Daoy (cell line): ENCODE data around the gene ABHD17A. TPM values are rescaled to one million over a fixed set of nuclear protein-coding genes. Genes with fewer than 3 reads are reported as not detected.
"Not testable (repeated sequence)": the region's sequence is repeated elsewhere in the genome, so short reads cannot be mapped to it uniquely, and the experiment has no call there.

Experiments used
- DNase-seq: peaks from one replicate; pipeline ENCODE4 v3.0.0-alpha.2; 2015; ENCODE audit warnings: low read depth
- total RNA-seq: library from RNA; depleted of rRNA; stranded (reverse); fragments of >200 nt; shearing (Covaris generic); gene quantifications from 2 replicates; pipeline ENCODE4 v1.2.3, GENCODE V29; 2014

ABHD17A gene
- total RNA-seq, 1 experiment from 2014 or later: 76.5 TPM

DNA sequence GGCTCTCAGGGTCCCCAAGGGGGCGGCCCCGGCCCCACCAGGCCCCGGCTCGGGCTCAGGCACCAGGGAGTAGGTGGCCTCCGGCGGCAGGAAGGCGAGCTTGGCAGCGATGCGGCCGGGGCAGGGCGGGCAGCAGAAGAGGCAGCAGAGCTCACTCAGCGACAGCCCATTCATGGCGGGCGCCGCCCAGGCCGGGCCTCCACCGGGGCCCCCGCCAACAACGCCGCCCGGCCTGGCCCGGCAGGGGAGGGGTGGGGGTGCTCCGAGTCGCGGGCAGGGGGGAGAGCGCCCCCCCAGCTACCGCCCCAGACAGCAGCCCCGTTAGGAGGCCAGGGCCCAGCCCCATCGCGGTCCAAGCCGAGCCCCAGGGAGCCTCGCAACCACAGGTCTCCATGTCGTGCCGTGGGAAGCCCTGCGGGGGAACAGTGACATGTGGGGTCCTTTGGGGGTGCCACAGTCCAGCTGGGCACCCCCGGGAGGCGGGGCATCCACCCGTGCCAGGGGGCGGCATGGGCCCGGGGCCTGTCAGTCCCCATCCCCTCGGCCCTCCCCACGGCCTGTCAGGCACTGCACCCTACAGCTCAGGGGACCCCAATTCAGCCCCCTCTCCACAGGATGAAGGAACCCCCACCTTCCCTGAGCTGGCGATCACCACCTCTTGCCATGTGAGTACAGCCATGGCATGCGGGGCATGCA, 3.8 kb downstream of the ABHD17A start:
- not testable (repeated sequence) for DNase-seq

DNA sequence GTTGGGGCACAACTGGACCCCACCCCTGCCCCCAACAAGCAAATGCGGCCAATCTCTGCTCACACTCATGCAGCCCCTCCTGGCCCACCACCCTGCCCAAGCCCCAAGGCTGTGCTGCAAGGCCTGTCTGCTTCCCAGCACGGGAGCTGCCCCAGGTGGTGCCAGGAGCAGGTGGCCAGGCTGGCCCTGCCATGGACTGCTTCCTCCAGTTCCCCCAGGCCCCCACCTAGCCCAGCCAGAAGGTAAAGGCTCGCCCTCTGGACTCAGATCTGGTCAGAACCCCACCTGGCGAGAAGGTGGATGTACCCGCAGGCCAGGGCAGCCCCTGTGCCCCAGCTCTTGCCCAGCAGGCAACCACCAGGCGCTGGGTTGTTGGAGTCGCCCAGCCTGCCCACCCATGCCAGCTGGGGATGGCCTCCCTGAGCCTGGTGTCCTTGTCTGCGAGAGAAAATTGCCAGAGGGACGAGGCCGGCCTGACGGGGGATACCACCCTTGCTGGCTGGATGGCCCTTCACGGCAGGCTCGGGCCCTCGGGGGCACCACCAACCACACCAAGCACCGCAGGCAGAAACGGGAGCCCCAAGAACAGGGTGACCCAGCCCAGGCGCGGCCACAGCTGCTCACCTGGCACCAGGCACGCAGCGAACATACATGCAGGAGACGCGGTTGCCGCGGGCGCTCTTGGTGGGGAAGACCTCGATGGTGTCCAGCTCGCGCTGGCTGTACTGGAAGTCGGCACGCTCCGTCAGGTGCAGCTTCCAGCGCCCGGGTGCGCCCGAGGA, 4.5 kb downstream of the ABHD17A start:
- no peak for DNase-seq

GRCh38 chr19:1879982-1880381, 5.3 kb downstream of the ABHD17A start:
- DNase-seq: not testable (repeated sequence)

GRCh38 chr19:1878583-1878982, 6.7 kb downstream of the ABHD17A start:
- not testable (repeated sequence) for DNase-seq

DNA sequence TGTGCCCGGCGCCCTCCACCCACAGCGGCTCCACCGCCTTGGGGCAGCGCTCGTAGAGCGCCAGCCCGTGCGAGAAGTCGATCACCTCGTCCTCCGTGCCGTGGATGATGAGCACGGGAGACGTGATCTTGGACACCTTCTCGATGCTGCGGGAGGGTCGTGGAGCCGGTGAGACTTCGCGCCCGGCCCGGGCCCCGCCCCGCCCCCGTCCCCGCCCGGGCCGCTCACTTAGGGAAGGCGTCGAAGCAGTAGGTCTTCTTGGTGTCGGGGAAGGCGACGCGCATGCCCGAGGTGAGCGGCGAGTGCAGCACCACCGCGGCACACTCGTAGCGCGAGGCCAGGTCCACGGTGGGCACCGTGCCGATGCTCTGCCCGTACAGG, 8.0 kb downstream of the ABHD17A start:
- DNase-seq: not testable (repeated sequence)

DNA sequence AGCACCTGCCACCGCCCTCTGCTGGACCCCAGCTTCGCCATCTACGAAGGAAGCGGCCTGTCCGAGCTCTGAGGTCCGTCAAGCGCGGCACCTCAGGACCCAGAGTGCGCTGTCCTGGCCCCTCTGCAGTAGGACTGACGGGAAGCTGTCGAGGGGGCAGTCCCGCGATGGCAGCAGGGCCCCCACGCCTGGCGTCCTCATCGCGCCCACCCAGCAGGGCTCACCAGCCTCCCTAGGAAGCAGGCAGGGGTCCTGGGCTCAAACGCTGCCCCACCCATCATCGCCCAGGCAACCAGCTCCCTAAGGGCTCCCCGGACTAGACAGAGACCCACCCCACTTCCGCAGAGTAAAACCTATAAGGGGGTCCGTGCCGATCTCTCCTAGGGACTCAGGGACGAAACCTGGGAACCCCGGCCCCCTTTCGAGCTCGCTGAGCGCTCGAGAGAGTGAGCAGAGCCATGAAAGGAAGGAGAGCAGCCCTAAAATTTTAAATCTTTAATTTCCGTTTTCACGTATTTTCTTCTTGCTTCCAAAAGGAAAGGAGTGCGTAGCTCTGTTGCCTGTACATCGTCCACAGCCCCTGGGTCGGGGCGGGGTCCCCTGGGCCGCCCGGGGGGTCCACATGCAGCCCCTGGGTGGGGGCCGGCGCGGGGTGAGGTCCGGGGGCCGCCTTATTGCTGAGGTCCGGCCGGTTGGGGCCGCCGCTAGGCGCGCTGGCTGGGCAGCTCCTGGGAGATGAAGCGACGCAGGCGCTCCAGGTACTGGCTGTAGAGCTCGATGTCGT, 8.6 kb downstream of the ABHD17A start:
- DNase-seq: not testable (repeated sequence)

- DNase-seq: peak; percentile 97
Observed at GRCh38 chr19:1875646-1876495, 9.4 kb downstream of the ABHD17A start.

DNA sequence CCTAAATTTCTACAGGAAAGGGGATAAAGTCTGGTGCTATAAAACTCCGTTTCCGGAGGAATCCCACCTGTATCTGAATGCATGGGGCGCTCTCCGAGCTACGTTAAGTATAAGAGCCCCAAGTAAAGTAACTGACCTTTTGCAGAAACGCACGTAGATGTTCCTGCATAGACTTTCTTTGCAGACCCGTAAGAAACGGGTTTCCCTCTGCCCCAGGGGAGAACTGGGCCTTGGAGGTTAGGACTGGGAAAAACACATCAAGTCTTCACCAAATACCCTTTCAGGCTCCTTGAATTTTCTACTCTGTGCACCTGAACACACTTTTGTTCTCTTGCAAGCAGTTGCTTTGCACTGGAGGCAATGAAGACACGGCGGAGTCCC, 10.0 kb downstream of the ABHD17A start:
- DNase-seq: not testable (repeated sequence)

DNA sequence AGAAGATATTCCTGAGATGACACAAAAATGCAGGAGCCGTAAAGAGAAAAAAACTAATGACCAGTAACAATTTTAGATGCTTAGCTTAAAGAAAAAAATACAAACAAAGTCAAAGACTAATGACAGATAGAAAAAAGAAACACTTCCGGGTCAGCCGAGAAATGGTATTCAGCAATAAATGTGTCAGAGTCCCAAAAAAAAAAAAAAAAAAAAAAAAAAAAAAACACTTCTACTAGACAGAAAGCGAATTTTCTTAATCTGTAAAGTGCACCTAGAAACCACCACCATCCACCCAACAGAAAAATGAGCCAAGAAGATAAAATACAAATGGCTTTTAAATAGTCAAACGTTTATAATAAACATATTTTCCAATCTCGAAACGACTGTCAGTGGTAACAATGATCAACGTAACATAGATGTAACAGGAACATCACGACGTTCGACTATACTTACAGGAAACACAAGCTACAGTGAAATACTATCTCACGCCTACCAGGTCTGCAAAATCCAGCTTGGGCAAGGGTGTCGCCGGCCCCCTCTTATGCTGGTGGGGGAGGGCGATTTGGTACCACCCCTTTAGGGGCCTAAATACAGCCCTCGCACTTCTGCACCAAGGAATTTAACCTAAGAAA, 10.6 kb downstream of the ABHD17A start:
- DNase-seq: no peak

GRCh38 chr19:1873524-1874473, 11.5 kb downstream of the ABHD17A start:
- DNase-seq: no peak

DNA sequence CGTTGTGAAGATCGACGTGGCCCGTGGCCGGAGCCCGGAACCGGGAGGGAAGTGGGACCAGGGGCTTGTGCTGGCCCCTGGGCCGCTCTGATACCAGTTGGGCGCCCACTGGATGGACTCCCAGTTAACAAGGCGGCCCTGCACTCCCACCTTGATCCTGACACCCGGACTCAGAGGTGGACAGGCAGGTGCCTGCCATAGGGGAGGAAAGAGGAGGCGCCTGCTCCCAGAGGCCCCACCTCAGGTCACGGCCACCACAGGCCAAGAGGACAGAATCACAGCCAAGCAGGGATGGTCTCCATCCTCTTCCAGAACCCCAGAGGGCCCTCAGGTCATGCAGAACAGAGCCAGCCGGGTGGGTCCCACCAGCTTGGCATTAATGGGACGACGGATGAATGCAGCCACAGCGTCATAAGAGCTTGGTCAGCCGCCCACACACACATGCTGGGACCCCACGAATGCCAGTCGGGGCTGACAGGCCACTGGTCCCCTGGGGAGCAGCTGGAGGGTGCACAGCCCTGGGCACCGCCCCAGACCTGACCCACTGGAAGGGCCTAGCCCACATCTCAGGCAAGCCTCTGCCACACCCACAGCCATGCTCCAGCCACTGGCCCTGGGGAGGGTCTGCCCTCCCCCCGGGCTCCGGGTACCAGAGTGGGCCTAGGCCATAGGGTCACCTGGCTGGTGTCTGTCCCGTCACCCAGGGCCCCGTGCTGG, 12.3 kb downstream of the ABHD17A start:
- no peak for DNase-seq

DNA sequence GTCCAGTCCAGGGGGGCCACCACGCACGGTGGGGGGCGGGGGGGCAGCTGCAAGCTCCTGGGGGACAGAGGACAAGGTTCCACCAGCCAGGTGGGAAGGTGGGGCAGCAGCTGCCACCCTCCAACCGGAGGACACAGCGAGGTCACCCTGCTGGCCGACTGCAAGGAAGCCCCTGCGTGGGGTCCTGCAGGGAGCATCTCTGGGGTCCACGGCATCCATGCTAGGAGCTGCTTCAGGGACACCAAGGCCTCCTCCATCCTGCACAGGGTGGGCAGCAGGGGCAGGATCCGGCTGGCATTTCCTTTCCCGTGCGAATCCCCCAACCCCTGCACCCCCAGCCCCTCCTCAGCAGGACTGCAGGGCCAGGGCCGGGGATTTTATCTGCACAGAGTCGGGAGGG, 13.7 kb downstream of the ABHD17A start:
- no peak for DNase-seq

DNA sequence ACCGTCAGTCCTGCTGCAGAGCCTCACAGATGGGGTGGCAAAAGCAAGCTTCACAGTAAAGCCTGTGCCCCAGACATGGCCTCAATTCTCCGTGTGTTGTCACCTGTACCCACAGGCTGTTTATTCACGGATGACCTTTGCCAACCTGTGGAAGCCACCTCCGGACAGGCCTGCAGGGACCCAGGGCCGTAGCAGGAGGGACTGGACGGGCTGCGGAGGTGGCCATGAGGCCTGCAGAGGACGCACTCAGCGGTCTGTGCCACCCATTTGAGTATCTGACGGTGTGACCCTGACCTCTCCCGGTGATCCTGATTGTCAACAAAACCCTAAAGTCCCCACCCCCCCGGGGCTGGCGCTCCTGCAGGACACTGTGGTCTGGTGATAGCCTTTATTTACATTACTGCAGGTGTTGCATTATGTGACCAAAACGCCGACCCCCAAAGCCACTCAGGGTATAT, 14.1 kb downstream of the ABHD17A start:
- no peak for DNase-seq

GRCh38 chr19:1868971-1869370, 16.3 kb downstream of the ABHD17A start:
- DNase-seq: no peak

GRCh38 chr19:1867349-1867724, 18.0 kb downstream of the ABHD17A start:
- DNase-seq: no peak

DNA sequence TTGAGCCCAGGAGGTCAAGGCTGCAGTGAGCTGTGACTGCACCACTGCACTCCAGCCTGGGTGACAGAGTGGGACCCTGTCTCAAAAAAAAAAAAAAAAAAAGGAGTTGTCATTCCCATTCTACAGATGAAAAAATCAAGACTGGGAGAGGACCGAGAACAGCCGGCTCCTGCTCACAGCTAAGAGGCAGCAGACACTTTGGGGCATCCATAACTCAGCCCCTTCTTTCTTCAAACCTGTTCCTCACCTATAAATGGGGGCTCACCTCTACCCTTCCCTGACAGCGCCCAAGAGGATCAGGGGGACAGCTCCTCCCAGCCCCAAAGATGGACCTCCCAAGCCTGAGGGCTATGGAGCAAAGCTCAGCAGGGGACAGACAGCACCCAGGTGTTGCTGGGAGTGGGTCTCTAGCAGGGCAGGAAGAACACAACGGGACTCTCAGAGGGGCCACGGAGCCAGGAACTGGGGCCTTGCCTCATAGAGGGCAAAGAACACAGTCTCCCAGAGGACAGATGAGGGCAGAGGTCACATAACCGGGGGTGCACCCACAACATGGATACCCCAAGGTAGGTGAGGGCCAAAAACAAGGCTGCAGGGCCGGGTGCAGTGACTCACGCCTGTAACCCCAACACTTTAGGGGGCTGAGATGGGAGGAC, 18.5 kb downstream of the ABHD17A start:
- no peak for DNase-seq

GRCh38 chr19:1865172-1866010, 19.9 kb downstream of the ABHD17A start:
- no peak for DNase-seq
